GM18508 (cell line): Measurements from ENCODE around the gene BCL7B.
"Not testable (repeated sequence)": the region's sequence is repeated elsewhere in the genome, so short reads cannot be mapped to it uniquely, and the experiment has no call there.

Experiments used
- ATAC-seq: cut with Tn5 transposase; IDR thresholded peaks from one replicate; pipeline ENCODE4 v1.9.1; 2021; ENCODE audit warnings: moderate number of reproducible peaks; ENCODE audit not compliant: insufficient read depth, unreplicated experiment

Gene BCL7B

GRCh38 chr7:73557397-73558257 is at the start of gene BCL7B:
BCL7B (minus strand) TSS chr7:73557690; CDS start chr7:73557578, 112 bp downstream.
- ATAC-seq = no peak

DNA sequence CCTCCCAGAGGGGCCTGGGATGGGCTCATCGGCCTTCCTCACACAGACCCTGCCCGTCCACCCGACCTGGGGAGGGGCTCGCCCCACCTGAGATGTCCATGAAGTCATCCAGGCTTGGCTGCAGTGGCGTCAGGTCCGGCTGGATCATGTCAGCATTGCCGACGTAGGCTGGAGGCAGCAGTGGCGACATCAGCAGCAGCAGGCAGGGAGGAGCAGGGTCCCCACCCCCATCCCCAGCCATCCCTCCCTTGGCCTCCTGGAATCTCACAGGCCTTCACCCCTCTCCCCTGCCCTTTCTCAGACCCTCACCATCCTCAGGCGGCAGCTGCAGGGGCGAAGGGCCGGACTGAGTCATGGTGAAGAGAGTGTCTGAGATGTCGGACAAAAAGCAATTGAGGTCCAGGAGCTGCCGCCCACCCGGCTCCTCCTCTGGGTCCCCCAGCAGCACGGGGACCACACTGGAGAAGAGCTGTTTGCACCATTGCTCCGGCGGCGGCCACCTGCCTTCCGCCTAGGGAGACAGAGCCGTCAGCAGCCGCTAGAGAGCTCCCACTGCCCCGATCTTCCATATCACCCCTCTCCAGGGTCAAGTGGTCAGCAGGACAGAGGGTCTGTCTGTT is 48.2 kb upstream of the BCL7B start:
- ATAC-seq = no peak

DNA sequence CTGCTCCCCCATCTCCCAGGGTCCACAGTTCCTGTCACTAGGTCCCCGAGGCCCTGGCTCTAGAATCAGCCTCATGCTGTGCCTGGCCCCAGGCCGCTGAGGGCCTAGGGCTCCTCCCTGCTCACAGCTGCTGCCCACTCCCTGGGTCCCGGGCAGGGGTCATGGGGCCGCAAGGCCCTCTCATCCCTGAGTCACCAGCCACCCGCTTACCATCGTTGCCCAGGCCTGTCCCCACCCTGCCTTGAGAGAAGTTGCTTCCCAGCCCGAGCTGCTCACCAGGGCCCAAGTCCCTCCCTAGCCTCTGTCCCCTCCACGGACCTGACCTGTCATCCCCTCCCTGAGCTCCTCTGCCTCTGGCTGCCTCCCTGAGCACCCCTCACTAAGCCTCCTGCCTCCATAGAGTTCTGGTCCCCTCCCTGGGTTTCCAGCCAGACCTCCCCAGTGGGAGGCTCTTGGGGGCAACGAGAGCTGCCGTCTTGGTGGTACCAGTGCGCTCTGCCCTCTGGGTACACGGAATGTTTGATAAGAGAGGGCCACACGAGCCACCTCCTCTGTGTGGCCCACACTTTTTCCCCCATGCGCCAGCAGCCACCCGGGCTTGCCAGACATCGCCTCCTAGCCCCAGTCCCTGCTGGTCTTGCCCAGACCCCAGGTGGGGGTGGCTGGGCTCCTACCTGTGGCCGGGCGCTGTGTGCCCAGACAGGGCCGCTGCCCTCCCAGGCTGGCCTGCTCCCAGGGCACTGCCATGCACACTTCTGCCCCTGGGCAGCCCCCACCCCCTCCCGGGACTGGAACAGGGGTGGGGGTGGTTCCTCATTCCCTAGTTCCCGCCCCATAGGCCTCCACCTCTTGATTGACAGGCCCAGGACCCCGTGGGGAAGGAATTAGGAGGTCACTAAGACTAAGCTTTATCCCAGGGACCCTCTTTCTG is 45.5 kb upstream of the BCL7B start:
- no peak for ATAC-seq

- ATAC-seq = no peak
These were observed 42.4 kb upstream of the BCL7B start for GRCh38 chr7:73599916-73600315.

GRCh38 chr7:73599151-73599882 is 41.8 kb upstream of the BCL7B start:
- ATAC-seq = no peak

DNA sequence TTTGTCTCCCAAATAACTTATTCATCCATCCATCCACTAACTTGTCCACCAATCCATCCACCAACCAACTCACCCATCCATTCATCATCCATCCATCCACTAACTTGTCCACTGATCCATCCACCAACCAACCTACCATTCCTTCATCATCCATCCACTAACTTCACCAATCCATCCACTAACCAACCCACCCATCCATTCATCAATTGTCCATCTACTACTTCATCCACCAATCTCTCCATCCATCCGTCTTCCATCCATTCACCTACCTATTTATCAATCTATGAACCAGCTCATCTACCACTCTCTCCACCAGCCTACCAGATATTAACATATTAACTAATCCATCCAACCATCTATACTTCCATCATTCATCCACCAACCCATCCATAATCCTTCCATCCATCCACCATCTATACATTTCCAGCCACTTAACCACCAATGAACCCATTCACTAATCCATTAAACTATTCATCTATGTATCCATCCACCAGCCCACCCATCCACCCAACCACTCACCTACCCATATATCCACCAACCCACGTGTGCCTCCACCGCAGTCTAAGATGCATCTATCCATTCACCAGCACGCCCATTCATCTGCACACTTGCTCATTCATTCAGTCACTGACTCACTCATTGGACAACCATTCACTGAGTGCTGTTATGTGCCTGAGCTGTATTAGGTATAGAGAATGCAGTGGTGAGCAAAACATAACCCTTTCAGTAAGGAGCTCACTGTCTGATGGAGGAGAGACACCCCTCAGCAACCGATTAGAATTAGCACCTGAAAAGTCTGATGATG is 40.7 kb upstream of the BCL7B start:
- ATAC-seq = no peak

GRCh38 chr7:73596191-73597065 is 38.9 kb upstream of the BCL7B start:
- no peak for ATAC-seq

DNA sequence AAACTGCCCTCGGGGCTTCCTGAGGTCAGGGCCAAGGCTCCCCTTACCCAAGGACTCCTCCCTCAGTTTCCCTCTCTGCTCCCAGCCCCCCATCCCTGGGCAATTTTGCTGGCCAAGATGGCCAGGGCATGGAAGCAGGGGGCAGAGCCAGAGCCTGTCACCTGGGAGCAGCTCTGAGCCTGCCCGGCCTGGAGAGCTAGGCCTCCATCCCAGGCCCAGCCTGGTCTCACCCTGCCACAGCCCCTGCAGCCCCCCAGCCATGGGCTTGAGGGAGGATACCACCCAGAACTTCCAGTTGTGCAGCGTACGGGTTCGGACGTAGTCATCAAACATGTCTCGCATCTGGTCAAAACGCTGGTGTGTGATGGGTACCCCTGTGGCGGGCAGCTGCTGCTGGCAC is 37.9 kb upstream of the BCL7B start:
- ATAC-seq = no peak

DNA sequence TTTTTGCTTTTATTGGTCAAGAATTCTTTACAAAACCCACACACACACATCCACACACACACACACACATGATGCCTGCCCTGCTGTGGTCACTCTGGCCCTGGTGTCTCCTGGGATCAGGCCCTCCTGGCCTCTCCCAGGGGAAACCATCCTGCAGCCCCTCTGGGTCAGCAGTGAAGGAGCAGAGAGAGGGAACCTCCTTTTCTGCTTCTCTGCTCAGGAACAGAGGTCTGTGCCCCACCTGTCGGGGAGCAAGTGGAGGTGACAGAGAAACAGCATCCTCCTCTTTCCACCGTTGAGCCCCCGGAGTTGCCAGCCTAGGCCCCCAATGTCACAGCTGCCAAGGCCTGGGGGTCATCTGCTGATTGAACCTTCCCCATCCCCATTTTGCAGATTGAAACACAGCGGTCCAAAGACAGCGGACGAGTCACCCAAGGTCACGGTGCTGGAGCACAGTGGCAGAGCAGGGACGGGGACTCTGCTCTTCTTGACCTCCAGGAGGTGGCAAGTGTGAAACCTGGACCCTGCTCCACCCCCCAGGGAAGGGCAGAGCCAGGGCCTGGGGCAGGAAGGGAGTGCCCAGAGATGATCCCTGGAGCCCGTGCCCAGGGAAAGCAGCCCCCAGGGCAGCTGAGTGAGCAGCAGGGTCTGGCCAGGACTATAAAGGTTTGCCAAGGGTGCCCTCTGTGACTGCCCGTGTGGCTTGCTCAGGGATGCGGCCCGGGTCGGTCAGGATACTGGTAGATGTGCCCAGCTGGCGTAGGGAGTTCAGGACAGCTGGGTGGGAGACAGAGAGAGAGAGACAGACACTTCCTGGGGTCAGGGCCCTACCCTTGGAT is 35.9 kb upstream of the BCL7B start:
- no peak for ATAC-seq

- no peak for ATAC-seq
These were observed 29.4 kb upstream of the BCL7B start for GRCh38 chr7:73586911-73587310.

GRCh38 chr7:73585196-73585595 is 27.7 kb upstream of the BCL7B start:
- ATAC-seq = no peak

- ATAC-seq = no peak
These were observed 25.2 kb upstream of the BCL7B start for GRCh38 chr7:73582664-73583202.

DNA sequence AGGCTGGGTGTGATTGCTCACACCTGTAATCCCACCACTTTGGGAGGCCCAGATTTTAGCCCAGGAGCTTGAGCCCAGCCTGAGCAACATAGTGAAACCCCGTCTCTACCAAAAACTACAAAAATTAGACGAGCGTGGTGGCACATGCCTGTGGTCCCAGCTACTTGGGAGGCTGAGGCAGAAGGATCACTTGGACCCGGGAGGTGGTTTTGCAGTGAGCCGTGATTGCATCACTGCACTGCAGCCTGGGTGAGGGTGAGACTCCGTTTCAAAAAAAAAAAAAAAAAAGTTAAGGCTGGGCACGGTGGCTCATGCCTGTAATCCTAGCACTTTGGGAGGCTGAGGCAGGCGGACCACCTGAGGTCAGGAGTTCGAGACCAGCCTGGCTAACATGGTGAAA is 23.5 kb upstream of the BCL7B start:
- not testable (repeated sequence) for ATAC-seq

GRCh38 chr7:73578342-73579128 is 21.0 kb upstream of the BCL7B start, which contains the start of gene TBL2:
TBL2 (minus strand) TSS chr7:73578579; CDS start chr7:73578549, 30 bp downstream.
- ATAC-seq = peak; percentile 57

- peak; percentile 5 for ATAC-seq
These were observed 20.3 kb upstream of the BCL7B start for GRCh38 chr7:73577627-73578341.

GRCh38 chr7:73573791-73574190 is 16.3 kb upstream of the BCL7B start:
- no peak for ATAC-seq
